ENCODE data around the gene KRT81.
"Not testable (repeated sequence)": the region's sequence is repeated elsewhere in the genome, so short reads cannot be mapped to it uniquely, and the experiment has no call there.

- not testable (repeated sequence) for TF ChIP-seq CTCF (conservative IDR thresholded peaks at IDR 0.05 in 1 of 2, IDR thresholded peaks at IDR 0.05 in 1 of 2; ENCODE audit: low read depth in 1 of 2, low read length in 2 of 2); EZH2 (IDR thresholded peaks at IDR 0.05; ENCODE audit: low read length, missing control alignments)
These were observed 725 bp downstream of the KRT81 start for GRCh38 chr12:52290483-52291134.
